IPS-11a (cell line): ENCODE data around the gene FMO3.

Experiments used
- H3K4me3 ChIP-seq: one replicate; pipeline ENCODE4 v1.5.1; 2013; ENCODE audit warnings: low read depth, low read length, control low read depth

FMO3 gene

GRCh38 chr1:171158096-171158495 is 67.4 kb downstream of the FMO3 start:
- no peak overlapping the region for H3K4me3 ChIP-seq

GRCh38 chr1:171158551-171158950 is 67.8 kb downstream of the FMO3 start:
- no peak overlapping the region for H3K4me3 ChIP-seq

GRCh38 chr1:171159148-171159547 is 68.4 kb downstream of the FMO3 start:
- H3K4me3 ChIP-seq = no peak overlapping the region

- H3K4me3 ChIP-seq = no peak overlapping the region
Measured at GRCh38 chr1:171160211-171160610, 69.5 kb downstream of the FMO3 start.

- H3K4me3 ChIP-seq = no peak overlapping the region
Measured at GRCh38 chr1:171160639-171161354, 70.1 kb downstream of the FMO3 start.

- H3K4me3 ChIP-seq = no peak overlapping the region
Measured at GRCh38 chr1:171161431-171161830, 70.7 kb downstream of the FMO3 start.

- H3K4me3 ChIP-seq = no peak overlapping the region
Measured at GRCh38 chr1:171166361-171166760, 75.7 kb downstream of the FMO3 start.
